LNCaP clone FGC (cell line): Measurements from ENCODE around the gene TBC1D14.

ENCODE experiments used
- DNase-seq: peaks from one replicate; pipeline ENCODE4 v3.0.0-alpha.2; 2011; ENCODE audit warnings: low read depth
- H3K4me3 ChIP-seq: 2 replicates; pipeline ENCODE4 v1.5.1; 2011; ENCODE audit warnings: mild to moderate bottlenecking, low read depth, low read length, control low read depth
- CTCF ChIP-seq: IDR thresholded peaks from 2 replicates; pipeline ENCODE4 v1.5.1; 2012; ENCODE audit warnings: mild to moderate bottlenecking; ENCODE audit not compliant: control insufficient read depth, insufficient read depth; ENCODE audit errors: extremely low read depth

TBC1D14 gene

GRCh38 chr4:7061815-7062214 is 152.2 kb downstream of the TBC1D14 start:
- H3K4me3 ChIP-seq = no peak overlapping the region
- no peak for TF ChIP-seq CTCF
- DNase-seq = no peak

DNA sequence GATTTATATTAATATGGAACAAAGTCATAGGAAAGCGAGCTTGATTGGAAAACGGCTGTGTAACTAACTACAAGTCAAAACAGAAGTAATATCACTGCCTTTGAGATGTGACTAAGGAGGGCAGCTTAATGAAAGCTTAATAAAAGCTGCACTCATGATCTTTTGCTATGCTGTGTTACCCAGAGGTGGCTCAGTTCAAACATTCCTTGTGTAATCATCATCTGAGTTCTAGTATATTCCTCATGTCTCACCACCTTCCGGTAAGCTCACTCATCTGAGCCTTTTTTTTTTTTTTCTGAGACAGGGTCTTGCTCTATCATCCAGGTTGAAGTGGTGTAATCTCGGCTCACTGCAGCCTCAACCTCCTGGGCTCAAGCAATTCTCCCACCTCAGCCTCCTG is 153.2 kb downstream of the TBC1D14 start:
- TF ChIP-seq CTCF = no peak
- no peak for DNase-seq

GRCh38 chr4:7063362-7063761 is 153.7 kb downstream of the TBC1D14 start:
- no peak for DNase-seq
- TF ChIP-seq CTCF = no peak
- H3K4me3 ChIP-seq = no peak overlapping the region

More for the DNA sequence above, 153.2 kb downstream of the TBC1D14 start:
- no peak overlapping the region for H3K4me3 ChIP-seq

GRCh38 chr4:7066006-7066405 is 156.4 kb downstream of the TBC1D14 start:
- peak overlapping the region; percentile 93; the same call in 1 of the 2 replicates for H3K4me3 ChIP-seq
- no peak for TF ChIP-seq CTCF
- DNase-seq = no peak

GRCh38 chr4:7066493-7066892 is 156.9 kb downstream of the TBC1D14 start:
- TF ChIP-seq CTCF = no peak
- no peak for DNase-seq
- H3K4me3 ChIP-seq = peak overlapping the region; percentile 93

GRCh38 chr4:7067126-7067451 is 157.5 kb downstream of the TBC1D14 start:
- no peak for DNase-seq
- no peak for TF ChIP-seq CTCF
- peak overlapping the region; percentile 93 for H3K4me3 ChIP-seq

DNA sequence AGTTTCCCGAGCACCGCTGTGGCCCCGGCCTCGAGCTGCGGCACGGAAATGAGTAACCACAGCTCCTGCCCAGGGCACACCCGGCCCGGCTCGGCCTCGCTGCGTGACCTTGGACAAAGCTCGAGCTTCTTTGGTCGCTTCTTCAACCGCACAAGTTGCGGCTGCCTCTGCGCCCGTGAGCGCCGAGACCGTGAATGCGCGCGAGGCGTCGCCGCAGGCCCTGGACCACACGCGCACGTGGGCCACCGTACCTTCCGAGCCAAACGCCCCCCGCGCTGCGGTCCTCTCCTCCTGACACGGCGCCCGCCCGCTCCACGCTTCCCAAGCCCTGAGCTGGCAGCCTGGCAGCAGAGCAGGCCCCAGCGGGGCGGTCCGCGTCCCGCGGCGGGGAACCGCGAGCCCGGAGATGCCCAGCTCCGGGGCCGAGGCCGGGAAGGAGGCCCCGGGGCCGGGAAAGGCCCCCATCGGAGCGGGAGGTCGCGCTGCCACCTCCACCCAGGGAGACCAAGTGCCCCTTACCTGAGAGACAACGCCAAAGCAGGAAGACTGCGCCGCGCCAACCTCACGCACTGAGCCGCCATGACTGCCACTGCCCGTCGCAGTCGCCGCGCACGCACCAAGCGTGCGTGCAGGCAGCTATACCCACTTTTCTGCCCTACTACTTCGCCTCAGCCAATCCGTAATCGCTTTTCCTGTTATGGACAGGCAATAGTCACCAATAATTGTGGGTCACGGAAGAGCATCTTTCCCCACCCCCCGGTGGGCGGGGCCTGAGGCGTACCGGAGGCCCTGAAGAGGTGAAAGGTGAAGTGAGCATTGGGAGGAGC is 158.0 kb downstream of the TBC1D14 start, which contains the start of gene GRPEL1:
GRPEL1 (minus strand) TSS at position 613 of the 827 bp plus-strand sequence; CDS start at position 581, 32 bp downstream.
- peak within 1 kb of the TSS; percentile 93 for H3K4me3 ChIP-seq
- peak; percentile 98 for DNase-seq
- no peak for TF ChIP-seq CTCF
